ENCODE results near the gene HAP1. TPM values are rescaled to one million over a fixed set of nuclear protein-coding genes. Genes with fewer than 3 reads are reported as not detected.

Gene HAP1
- total RNA-seq, 1 experiment from 2014 or later: 1.2 TPM

DNA sequence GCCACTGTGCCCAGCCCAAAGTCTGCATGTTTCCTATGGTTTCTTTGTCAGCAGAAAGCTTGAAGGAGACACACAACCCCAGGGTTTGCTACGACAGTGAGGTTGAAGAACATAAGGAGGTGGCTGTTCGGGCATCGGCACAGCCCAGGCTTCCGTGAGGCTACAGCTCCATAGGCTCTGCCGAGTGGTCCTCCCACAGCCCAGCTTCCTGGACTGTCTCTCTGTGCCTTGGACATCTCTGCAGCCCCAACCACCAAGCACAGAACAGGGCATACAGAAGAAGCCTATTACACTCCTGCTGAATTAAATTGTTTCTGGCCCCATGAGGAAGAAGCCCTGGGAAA, 3.2 kb upstream of the HAP1 start:
- Mint-ChIP-seq H3K27ac (ENCODE audit: unreplicated experiment) (no peak overlapping the region), H3K27me3 (ENCODE audit: unreplicated experiment) (peaks cover 53% of the 10 kb centered on the region), H3K36me3 (ENCODE audit: insufficient read depth, unreplicated experiment) (peaks cover 16% of the 10 kb centered on the region), H3K9me3 (ENCODE audit: low read depth, unreplicated experiment) (no peaks in the 10 kb centered on the region), H3K4me3 (ENCODE audit: low read depth, unreplicated experiment) (no peak overlapping the region), H3K4me1 (ENCODE audit: low read depth, unreplicated experiment) (peaks cover 19% of the 10 kb centered on the region)
- no peak for DNase-seq
- TF ChIP-seq, protein P1, sequence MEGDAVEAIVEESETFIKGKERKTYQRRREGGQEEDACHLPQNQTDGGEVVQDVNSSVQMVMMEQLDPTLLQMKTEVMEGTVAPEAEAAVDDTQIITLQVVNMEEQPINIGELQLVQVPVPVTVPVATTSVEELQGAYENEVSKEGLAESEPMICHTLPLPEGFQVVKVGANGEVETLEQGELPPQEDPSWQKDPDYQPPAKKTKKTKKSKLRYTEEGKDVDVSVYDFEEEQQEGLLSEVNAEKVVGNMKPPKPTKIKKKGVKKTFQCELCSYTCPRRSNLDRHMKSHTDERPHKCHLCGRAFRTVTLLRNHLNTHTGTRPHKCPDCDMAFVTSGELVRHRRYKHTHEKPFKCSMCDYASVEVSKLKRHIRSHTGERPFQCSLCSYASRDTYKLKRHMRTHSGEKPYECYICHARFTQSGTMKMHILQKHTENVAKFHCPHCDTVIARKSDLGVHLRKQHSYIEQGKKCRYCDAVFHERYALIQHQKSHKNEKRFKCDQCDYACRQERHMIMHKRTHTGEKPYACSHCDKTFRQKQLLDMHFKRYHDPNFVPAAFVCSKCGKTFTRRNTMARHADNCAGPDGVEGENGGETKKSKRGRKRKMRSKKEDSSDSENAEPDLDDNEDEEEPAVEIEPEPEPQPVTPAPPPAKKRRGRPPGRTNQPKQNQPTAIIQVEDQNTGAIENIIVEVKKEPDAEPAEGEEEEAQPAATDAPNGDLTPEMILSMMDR (IDR thresholded peaks at IDR 0.05; ENCODE audit: unreplicated experiment): no peak
- intact Hi-C loops (cut with micrococcal nuclease; ENCODE audit: unreplicated experiment): loop anchor here (1.0 to 5.0 kb wide), 3 partner anchors 35 to 220 kb away; no protein-coding TSS in a partner anchor
- BruUV-seq (replicated peaks): no TSS peak
- CTCF ChIA-PET: interaction anchor here (0.5 to 1.5 kb wide), 8 partner anchors 11 to 126 kb away, joined by 3 to 15 read pairs (median 4); partner anchors contain the start of gene JUP

DNA sequence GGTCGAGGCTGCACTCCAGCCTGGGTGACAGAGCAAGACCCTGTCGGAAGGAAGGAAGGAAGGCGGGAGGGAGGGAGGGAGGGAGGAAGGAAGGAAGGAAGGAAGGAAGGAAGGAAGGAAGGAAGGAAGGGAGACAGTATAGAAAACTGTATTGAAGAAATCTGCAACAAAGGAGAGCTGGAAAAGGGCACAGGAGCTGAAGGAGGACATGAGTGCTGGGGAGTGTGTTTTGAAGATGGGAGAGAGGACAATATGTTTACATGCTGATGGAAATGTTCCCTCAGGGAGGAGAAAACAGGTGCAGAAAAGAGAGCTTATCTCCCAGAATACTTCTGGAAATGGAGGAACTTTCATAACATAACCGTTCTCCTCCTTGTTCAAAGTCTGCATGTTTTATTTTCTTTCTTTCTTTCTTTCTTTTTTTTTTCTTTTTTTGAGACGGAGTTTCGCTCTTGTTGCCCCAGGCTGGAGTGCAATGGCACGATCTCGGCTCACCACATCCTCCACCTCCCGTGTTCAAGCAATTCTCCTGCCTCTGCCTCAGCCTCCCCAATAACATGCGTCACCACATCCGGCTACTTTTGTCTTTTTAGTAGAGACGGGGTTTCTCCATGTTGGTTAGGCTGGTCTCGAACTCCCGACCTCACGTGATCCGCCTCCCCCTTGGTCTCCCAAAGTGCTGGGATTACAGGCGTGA, 2.7 kb upstream of the HAP1 start:
- H3K9me3 Mint-ChIP-seq (ENCODE audit: low read depth, unreplicated experiment): no peaks in the 10 kb centered on the region
- TF ChIP-seq, protein P1 (IDR thresholded peaks at IDR 0.05; ENCODE audit: unreplicated experiment): no peak
- peaks cover 13% of the 10 kb centered on the region for H3K36me3 Mint-ChIP-seq (ENCODE audit: insufficient read depth, unreplicated experiment)
- no peak for DNase-seq
- no peak overlapping the region for H3K4me3 Mint-ChIP-seq (ENCODE audit: low read depth, unreplicated experiment)
- no TSS peak for BruUV-seq (replicated peaks)
- peaks cover 59% of the 10 kb centered on the region for H3K27me3 Mint-ChIP-seq (ENCODE audit: unreplicated experiment)
- CTCF ChIA-PET: interaction anchor here (0.5 to 1.9 kb wide), 12 partner anchors 11 to 222 kb away, joined by 3 to 15 read pairs (median 4); partner anchors contain the start of gene JUP
- H3K4me1 Mint-ChIP-seq (ENCODE audit: low read depth, unreplicated experiment): peaks cover 19% of the 10 kb centered on the region
- H3K27ac Mint-ChIP-seq (ENCODE audit: unreplicated experiment): no peak overlapping the region
- intact Hi-C loops (cut with micrococcal nuclease; ENCODE audit: unreplicated experiment): loop anchor here (5.0 kb wide), 2 partner anchors 35 to 220 kb away; no protein-coding TSS in a partner anchor

DNA sequence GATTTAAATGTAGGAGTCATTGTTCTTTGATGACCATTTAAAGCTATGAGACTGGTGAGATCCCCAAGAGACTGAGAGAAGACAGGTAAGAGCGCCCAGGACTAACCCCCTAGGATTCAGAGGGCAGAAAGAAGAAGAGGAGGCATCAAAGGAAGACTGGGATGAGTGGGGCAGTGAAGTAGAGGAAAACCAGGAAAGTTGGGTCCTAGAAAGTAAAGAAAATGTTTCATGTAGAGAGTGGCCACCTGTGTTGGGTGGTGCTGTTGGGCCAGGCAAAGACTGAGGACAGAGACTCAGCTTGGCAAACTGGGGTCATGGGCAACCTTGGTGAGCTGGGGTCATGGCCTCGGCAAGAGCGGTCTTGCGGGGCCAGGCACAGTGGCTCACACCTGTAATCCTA, 1.3 kb upstream of the HAP1 start:
- no peak for DNase-seq
- TF ChIP-seq, protein P1 (IDR thresholded peaks at IDR 0.05; ENCODE audit: unreplicated experiment): no peak
- intact Hi-C loops (cut with micrococcal nuclease; ENCODE audit: unreplicated experiment): loop anchor here (5.0 kb wide), 2 partner anchors 37 to 222 kb away; no protein-coding TSS in a partner anchor
- Mint-ChIP-seq H3K27me3 (ENCODE audit: unreplicated experiment) (peaks cover 73% of the 10 kb centered on the region), H3K27ac (ENCODE audit: unreplicated experiment) (no peak overlapping the region), H3K9me3 (ENCODE audit: low read depth, unreplicated experiment) (no peaks in the 10 kb centered on the region), H3K4me1 (ENCODE audit: low read depth, unreplicated experiment) (peaks cover 19% of the 10 kb centered on the region), H3K4me3 (ENCODE audit: low read depth, unreplicated experiment) (no peak overlapping the region), H3K36me3 (ENCODE audit: insufficient read depth, unreplicated experiment) (peaks cover 18% of the 10 kb centered on the region)
- BruUV-seq (replicated peaks): no TSS peak
- CTCF ChIA-PET: interaction anchor here (0.6 to 1.9 kb wide), 5 partner anchors 13 to 224 kb away, joined by 3 to 11 read pairs (median 3); no protein-coding TSS in a partner anchor

DNA sequence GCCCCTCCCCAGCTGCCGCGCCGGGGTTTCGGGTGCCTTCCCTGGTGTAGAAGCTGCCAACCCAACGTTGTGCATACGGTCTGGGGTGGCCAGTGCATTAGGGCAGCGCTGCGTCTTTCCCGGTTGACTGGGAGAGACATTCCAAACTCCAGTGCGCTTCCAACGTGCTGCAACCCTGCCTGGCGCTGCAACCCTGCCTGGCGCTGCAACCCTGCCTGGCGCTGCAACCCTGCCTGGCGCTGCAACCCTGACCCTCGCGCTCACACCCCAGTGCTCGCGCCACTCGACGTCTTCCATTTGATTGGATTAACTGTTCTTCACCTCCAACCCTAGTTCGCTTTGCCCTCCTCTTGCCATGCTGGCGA, 488 bp upstream of the HAP1 start:
- H3K27me3 Mint-ChIP-seq (ENCODE audit: unreplicated experiment): peaks cover 81% of the 10 kb centered on the region
- TF ChIP-seq, protein P1 (IDR thresholded peaks at IDR 0.05; ENCODE audit: unreplicated experiment): no peak
- no peak overlapping the region for H3K27ac Mint-ChIP-seq (ENCODE audit: unreplicated experiment)
- DNase-seq: no peak
- peaks cover 18% of the 10 kb centered on the region for H3K36me3 Mint-ChIP-seq (ENCODE audit: insufficient read depth, unreplicated experiment)
- intact Hi-C loops (cut with micrococcal nuclease; ENCODE audit: unreplicated experiment): loop anchor here (1.0 to 5.0 kb wide), 3 partner anchors 37 to 222 kb away; no protein-coding TSS in a partner anchor
- peak overlapping the region; percentile 73 for H3K4me3 Mint-ChIP-seq (ENCODE audit: low read depth, unreplicated experiment)
- H3K9me3 Mint-ChIP-seq (ENCODE audit: low read depth, unreplicated experiment): no peaks in the 10 kb centered on the region
- CTCF ChIA-PET: interaction anchor here (1.9 kb wide), 1 partner anchor 66 kb away, joined by 11 read pairs; no protein-coding TSS in a partner anchor
- no TSS peak for BruUV-seq (replicated peaks)
- peaks cover 18% of the 10 kb centered on the region for H3K4me1 Mint-ChIP-seq (ENCODE audit: low read depth, unreplicated experiment)
